ENCODE measurements around the gene MGLL.

MGLL gene

GRCh38 chr3:127698691-127699415 lies 123.5 kb downstream of the MGLL start:
- Histone ChIP-seq H3K27me3 (ENCODE audit: insufficient read depth, poor library complexity, severe bottlenecking) (no peaks in the 10 kb centered on the region), H3K27ac (replicated peaks) (no peak overlapping the region), H3K4me3 (replicated peaks; ENCODE audit: insufficient read depth, low read length) (no peak overlapping the region)
- TF ChIP-seq GABPA (IDR thresholded peaks at IDR 0.05; ENCODE audit: low read depth) (no peak), POLR2AphosphoS5 (IDR thresholded peaks at IDR 0.05; ENCODE audit: low read depth) (no peak), REST (IDR thresholded peaks at IDR 0.05; ENCODE audit: insufficient replicate concordance, low read depth) (no peak), CTCF (IDR thresholded peaks at IDR 0.05; ENCODE audit: insufficient read depth, low read length) (no peak), SPI1 (IDR thresholded peaks at IDR 0.05; ENCODE audit: borderline replicate concordance, low read depth) (no peak)
- DNase-seq (ENCODE audit: low read depth in 1 of 2, low spot score in 1 of 2): no peak

- H3K4me3 ChIP-seq (replicated peaks; ENCODE audit: insufficient read depth, low read length): no peak overlapping the region
- no peak overlapping the region for H3K27ac ChIP-seq (replicated peaks)
- no peak for DNase-seq (ENCODE audit: low read depth in 1 of 2, low spot score in 1 of 2)
- H3K27me3 ChIP-seq (ENCODE audit: insufficient read depth, poor library complexity, severe bottlenecking): no peaks in the 10 kb centered on the region
- TF ChIP-seq REST (IDR thresholded peaks at IDR 0.05; ENCODE audit: insufficient replicate concordance, low read depth) (no peak), POLR2AphosphoS5 (IDR thresholded peaks at IDR 0.05; ENCODE audit: low read depth) (no peak), SPI1 (IDR thresholded peaks at IDR 0.05; ENCODE audit: borderline replicate concordance, low read depth) (no peak), GABPA (IDR thresholded peaks at IDR 0.05; ENCODE audit: low read depth) (no peak), CTCF (IDR thresholded peaks at IDR 0.05; ENCODE audit: insufficient read depth, low read length) (no peak)
Measured at GRCh38 chr3:127698286-127698685, 124.0 kb downstream of the MGLL start.

GRCh38 chr3:127697551-127698240 lies 124.6 kb downstream of the MGLL start:
- DNase-seq (ENCODE audit: low read depth in 1 of 2, low spot score in 1 of 2): peak in 1 of 2 experiments; percentile 49
- no peak overlapping the region for H3K4me3 ChIP-seq (replicated peaks; ENCODE audit: insufficient read depth, low read length)
- TF ChIP-seq GABPA (IDR thresholded peaks at IDR 0.05; ENCODE audit: low read depth) (no peak), REST (IDR thresholded peaks at IDR 0.05; ENCODE audit: insufficient replicate concordance, low read depth) (no peak), POLR2AphosphoS5 (IDR thresholded peaks at IDR 0.05; ENCODE audit: low read depth) (no peak), CTCF (IDR thresholded peaks at IDR 0.05; ENCODE audit: insufficient read depth, low read length) (no peak), SPI1 (IDR thresholded peaks at IDR 0.05; ENCODE audit: borderline replicate concordance, low read depth) (no peak)
- no peaks in the 10 kb centered on the region for H3K27me3 ChIP-seq (ENCODE audit: insufficient read depth, poor library complexity, severe bottlenecking)
- H3K27ac ChIP-seq (replicated peaks): no peak overlapping the region

Data from HL-60 (cell line).